C4-2B (cell line): ENCODE data around the gene KIZ.

Experiments
- H3K27ac ChIP-seq: fragments of 450-650 bp; 2 replicates; pipeline ENCODE4 v1.5.1; 2017
- CTCF ChIP-seq: fragments of 450-650 bp; conservative IDR thresholded peaks from 2 replicates; pipeline ENCODE4 v1.5.1; 2017; ENCODE audit warnings: mild to moderate bottlenecking
- ZFX ChIP-seq: fragments of 450-650 bp; IDR thresholded peaks from 2 replicates; pipeline ENCODE4 v1.6.1; 2017

Gene KIZ

DNA sequence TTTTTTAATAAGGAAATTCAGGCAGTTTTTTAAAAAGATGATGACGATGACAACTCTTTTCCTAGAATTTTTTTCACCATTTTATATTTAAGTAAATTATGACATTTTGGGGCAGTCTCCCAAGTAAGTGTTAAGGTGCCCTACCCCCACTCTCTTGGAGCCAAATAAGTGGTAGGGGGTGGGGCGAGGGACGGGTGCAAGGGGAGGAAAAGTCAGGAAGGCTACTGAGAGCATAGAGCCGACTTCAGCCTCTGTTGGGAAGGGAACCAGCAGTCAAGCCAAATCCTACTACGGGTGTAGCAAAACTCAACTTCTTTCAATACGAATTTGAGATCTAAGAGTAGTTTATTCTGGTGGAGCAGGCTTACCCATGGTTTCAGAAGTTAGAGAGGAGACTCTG lies 54.4 kb downstream of the KIZ start:
- TF ChIP-seq CTCF (no peak), ZFX (no peak)

GRCh38 chr20:21181028-21181427 lies 55.1 kb downstream of the KIZ start:
- no peak for TF ChIP-seq CTCF
- TF ChIP-seq ZFX = no peak
- no peak overlapping the region for H3K27ac ChIP-seq

More for the DNA sequence above, 54.4 kb downstream of the KIZ start:
- H3K27ac ChIP-seq = no peak overlapping the region

- no peak overlapping the region for H3K27ac ChIP-seq
- TF ChIP-seq CTCF = no peak
- TF ChIP-seq ZFX = no peak
These were observed 57.1 kb downstream of the KIZ start for GRCh38 chr20:21182832-21183563.

DNA sequence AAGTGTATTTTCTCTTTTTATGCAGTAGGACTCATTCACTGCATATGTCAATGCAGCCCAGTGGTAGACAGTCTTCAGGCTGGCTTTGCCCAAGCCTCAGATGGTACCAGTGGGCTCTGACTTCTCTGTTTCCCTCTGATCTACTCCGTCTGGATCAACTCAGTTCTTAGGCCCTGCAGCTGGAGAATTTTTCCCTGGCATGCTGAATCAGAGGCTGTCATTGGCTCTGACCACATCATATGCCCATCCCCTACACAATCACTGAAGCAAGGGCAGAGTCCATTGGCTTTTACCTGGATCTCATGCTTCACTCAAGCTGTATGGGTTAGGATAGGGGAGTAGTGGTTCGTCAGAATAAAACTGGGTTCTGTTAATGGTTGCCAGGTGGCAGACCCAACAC lies 57.8 kb downstream of the KIZ start:
- no peak for TF ChIP-seq CTCF
- no peak for TF ChIP-seq ZFX
- no peak overlapping the region for H3K27ac ChIP-seq

- no peak for TF ChIP-seq CTCF
- TF ChIP-seq ZFX = no peak
- no peak overlapping the region for H3K27ac ChIP-seq
These were observed 58.9 kb downstream of the KIZ start for GRCh38 chr20:21184819-21185218.

DNA sequence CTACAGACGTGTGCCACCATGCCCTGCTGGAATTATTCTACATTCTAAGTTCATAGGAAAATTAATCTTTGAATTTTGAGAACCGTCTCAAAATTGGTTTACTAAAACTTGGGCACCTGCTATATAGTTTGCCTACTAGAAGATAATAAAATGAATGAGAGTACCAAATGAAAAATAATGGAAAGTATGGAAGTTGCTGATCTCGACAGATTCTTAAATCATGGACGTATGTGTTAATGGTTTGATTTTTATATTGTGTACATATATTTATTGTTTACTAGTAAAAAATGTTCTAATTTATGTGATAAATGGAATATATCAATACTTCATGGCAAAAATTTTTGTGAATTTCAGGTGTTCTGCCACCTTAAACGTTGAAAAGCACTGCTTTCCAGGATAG lies 60.0 kb downstream of the KIZ start:
- H3K27ac ChIP-seq = no peak overlapping the region
- TF ChIP-seq CTCF (no peak), ZFX (no peak)

- TF ChIP-seq CTCF (no peak), ZFX (no peak)
- no peak overlapping the region for H3K27ac ChIP-seq
These were observed 64.1 kb downstream of the KIZ start for GRCh38 chr20:21189761-21190523.
